Colon (tissue), 2 donors: ENCODE measurements around the gene WNK1.
"Not testable (repeated sequence)": the region's sequence is repeated elsewhere in the genome, so short reads cannot be mapped to it uniquely, and the experiment has no call there.

ENCODE experiments used
- FAIRE-seq: peaks from 2 replicates; lab custom pipeline; 2012; peaks lifted over from hg19 to GRCh38; lab: Jason Lieb, UNC
- donor health status: control.
- donor health status: control.

Gene WNK1

DNA sequence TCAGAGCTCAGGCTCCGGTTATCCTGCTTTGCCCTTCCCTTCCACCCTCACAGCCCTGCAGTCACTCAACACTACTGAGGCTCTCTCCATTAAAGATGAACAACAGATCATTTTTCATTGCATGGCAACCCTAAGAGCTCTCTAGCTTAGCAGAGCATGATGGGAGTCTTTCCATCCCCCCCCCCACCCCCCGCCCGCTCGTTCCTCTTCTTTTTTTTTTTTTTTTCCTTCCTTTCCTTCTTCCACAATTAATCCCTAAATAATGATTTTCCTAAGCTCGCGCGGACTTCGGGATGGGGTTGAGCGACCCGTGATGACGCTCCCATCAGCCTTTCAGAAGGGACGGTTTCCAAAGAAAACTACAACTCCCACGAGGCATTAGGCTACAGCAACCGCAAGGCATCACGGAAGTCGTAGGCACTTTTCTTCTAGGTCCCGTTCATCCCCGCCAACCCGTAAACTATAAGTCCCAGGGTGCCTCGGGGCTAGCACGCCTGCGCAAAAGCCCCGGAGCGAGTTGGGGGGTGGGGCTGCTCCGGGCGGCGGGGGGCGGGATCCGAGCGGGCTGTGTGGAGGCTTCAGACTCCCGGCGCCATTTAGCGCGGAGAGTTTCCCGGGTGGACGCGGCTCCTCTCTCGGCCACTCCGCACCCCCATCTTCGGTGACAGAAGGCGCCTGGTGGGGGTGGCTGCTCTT lies at the start of gene WNK1:
TSS of gene WNK1 (plus strand) at position 581 of the 696 bp plus-strand sequence. CDS start 987 bp downstream, outside the sequence.
- no peak for FAIRE-seq

DNA sequence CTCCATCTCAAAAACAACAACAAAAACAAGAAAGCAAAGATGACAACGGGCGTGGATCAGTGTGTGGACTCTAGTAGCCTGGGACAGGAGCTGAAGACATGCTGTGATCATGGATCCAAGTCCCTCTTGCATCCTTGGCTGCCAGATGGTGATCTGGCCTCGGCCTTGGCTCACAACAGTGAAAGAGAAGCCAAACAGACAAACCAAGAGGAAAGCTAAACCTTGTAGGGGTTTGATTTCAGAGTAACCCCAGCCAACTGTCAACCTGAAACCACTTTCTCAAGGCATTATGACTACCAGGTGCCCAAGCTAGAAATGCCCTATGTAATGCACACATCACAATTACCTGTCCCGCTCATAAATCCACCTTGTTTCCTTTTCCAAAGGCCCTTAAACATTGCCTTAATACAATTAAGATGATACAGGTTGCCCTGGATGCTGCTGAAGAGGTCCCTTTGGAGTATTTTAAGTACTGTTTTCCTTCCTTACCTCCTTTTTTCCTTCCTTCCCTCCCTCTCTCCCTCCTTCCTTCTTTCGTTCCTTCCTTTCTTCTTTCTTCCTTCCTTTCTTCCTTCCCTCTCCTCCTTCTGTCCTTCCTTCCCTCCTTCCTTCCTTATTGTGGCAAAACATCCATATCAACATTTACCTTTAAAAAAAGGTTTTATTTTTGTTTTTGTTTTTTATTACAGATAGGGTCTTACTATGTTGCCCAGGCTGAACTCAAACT lies 47.7 kb upstream of the WNK1 start:
- FAIRE-seq, result no peak

DNA sequence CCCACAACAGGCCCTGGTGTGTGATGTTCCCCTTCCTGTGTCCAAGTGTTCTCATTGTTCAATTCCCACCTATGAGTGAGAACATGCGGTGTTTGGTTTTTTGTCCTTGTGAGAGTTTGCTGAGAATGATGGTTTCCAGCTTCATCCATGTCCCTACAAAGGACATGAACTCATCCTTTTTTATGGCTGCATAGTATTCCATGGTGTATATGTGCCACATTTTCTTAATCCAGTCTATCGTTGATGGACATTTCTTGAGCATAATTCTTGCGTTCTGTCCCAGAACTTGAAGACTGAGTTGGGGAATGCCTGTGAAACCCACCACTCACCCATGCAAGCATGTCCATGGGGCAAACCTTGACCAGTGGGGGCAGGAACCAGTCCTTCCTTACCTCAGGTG lies 44.3 kb upstream of the WNK1 start:
- not testable (repeated sequence) for FAIRE-seq

DNA sequence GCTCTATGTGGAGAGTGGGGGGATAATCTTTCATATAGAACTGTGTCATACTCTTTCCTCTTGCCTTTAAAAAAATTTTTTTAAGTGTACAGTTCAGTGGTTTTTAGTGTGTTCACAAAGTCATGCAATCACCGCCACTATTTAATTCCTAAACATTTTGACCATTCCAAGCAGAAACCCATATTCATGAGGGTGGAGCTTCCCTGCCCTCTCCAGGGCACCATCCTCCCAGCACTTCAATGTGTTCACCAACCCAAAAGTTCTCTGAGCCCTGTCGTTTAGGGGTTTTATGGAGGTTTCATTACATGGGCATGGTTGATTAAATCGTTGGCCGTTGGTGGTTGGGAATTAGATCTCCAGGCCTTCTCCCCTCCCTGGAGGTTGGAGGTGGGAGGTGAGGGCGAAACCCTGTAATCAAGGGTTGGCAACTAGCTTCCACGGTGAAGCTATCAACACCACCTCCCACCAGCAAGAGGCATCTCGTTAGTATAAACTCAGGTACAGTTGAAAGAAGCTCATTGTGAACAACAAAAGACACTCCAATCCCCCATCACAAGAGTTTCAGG lies 42.8 kb upstream of the WNK1 start:
- FAIRE-seq, result no peak

DNA sequence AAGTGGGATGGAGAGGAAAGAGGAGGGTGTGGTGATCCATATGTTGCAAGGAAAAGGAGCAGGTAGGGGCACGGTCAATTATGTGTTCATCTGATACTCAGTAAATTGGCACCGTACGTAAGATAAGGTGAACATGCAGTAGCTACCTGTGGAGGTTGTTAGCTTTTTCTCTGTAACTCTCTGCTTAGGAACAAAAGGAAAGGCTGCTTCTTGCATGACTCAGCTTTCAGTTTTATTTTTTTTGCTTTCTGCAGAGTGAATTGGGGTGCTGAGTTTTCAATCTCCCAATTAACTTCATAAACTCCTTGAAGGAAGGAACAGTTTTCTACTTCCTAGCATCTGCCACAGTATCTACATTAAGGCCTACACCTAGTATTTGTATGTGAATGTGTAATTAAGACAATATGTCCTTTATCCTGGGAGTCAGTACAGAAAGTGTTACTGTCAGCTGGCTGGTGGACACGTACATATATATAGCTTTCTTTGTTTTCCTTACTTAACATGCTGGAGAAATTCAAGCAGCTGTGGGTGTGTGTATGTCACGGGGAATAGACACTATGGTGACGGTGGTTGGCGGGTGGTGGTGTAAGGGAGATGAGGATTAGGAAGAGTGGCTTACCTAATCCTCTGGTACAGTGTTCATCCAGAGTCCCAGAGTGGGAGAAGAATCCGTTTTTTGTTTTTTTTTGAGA lies 40.1 kb upstream of the WNK1 start:
- no peak for FAIRE-seq

DNA sequence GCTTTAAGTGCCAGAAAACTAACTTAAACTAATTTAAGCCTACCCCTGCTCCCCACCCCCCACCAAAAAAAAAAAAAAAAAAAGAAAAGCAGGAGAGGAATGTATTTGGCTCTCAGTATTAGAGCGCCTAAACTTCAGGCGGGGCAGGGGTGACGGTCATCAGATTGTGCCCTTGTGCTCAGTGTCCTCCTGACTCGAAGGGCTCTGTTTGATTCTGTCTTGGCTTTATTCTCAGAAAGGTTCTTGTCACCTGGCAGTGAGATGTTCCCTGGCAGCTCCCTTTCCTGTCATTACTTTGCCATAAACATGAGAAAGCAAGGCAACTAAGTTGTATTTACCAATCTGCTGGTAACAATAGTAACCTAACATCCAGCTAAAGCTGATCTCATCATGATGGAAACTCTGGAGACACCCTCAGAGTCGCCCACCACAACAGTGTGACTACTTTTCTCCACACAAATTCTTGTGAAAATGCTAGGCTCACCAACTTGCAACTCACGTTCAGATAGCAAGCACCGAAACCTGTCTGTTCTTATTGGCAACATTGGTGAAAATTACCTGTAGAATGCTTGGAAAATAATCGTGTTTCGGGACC lies 39.0 kb upstream of the WNK1 start:
- no peak for FAIRE-seq

DNA sequence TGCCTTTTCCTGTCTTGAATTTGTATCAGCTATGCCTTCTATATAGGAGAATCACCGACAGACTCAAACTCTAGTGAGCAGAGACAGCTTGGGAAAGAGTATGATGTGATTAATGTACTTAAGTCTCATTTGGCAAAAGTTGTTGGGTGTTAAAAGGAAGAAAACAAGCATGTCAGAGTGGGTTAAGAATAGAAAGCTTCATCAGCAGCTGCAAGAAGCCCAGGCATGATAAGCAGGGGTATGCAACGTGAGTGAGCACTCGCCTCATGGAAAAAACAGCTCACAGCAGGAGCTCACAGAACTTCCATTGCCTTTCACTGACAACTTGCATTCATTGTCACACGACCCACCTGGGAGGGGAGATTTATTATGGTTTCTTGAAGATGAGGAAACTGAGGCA lies 35.9 kb upstream of the WNK1 start:
- no peak for FAIRE-seq

DNA sequence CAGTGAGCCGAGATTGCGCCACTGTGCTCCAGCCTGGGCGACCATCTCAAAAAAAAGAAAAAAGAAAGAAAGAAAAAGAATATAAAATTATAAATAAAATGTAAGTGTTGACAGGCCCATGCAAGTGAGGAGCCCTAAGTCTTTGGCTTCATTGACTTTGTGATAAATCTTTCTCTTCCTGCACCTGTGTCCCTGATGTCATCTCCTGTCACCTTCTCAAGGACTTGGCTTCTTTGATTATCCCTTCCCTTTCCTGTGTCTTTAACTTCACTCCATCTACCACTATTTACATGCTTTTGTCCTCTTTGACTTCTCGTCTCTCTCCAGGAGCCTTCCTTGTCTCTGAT lies 33.6 kb upstream of the WNK1 start:
- no peak for FAIRE-seq

DNA sequence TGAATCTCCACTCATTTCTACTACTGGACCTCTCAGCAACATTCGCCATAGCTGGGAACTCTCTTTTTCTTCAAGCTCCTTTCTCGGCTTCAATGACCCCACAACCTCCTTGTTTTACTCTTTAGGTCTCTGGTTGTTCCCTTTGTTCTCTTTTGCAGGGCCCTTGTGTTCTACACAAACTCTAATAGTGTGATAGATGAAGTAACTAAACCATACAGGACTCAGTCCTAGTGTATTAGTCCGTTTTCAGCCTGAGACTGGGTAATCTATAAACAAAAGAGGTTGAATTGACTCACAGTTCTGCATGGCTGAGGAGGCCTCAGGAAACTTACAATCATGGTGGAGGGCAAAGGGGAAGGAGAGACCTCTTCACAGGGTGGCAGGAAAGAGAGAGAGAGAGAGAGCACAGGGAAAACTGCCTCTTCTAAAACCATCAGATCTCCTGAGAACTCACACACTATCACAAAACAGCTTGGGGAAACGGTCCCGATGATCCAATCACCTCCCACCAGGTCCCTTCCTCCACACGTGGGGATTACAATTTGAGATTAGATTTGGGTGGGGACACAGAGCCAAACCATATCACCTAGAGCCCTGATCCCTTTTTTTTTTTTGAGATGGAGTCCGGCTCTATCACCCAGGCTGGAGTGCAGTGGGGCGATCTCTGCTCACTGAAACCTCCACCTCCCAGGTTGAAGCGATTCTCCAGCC lies 32.0 kb upstream of the WNK1 start:
- no peak for FAIRE-seq

DNA sequence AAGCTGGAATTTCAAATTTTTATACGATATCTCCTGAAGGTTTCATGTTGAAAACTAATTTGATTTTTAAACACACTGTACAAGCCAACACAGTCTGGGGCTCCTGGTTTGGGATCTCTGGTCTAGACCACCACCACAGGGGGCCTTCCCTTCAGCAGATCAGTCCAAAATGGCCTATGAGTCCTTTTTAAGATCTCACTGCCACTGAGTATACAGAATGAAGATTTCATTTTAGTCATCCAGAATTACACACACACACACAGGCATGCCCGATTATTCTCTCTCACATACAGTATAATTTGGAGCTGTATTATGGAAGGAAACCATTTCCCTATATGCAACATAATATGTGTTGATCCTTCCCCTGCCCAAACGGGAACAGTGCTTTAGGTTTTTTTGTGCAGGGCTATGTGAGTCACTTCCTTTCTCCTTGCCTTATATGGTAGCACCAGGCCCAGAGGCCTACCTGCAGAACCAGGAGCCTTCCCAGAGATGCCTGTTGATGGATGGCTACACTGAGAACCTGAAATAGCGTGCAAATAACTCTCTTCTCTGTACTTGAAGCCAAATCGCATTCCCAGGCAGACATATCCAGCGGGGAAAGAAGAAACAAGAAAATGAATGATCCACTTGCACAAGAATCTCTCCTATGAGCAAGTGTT lies 28.1 kb upstream of the WNK1 start:
- FAIRE-seq, result no peak

DNA sequence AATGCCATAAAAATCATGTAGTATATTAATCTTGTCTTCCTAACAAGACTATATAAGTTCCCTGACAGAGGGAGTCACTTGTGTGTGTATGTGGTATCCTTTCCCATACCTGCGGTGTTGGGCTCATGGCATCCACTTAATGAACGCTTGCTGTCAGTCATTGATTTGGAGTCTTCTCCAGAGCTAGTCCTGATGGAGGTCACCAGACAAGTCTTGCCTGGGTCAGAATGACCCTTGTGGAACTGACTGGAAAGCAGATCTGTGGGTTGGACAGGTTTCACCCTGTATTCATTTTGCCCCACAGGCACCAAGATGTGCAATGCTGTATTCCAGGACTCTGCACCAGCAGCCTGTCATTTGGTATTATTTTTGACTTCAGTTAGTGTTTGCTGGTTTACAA lies 27.3 kb upstream of the WNK1 start:
- no peak for FAIRE-seq

DNA sequence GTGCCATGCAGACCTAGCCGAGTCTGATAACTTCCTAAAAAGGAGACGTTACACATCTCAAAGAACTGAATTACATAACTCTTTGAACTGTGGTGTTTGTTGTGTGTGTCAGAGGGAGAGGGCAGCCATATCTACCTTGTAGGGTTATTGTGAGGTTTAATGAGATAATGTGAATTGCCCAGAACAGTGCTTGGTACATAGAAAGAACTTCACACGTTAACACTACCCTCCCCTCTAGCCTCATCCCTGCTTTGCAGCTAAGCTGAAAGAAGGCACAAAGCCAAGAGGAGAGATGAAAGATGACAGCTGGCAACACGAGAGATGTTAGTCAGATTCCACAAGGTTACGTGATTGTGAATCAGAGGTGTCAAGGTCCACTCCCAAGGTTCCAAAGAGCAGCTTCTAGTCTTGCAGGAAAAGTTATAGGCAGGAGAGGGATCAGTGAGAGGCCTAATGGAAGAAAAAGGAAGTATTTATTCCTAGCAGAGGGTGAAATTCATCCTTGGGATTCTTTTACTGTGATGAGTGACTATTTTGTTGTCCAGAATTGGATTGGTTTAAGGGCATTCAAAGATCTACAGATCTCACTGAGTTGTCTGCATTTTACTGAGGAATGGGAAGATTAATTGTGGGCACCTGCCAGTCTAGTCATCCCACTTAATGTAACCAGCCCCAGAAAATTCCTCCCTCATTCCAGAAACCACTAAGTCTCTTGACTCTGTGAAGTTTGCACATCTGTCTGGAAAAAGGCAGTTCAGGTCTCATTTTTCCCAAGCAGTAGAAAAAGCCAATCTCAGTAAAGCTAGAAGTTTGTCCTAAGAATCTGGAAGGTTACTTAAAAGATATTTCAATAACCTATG lies 25.9 kb upstream of the WNK1 start:
- FAIRE-seq, result no peak

DNA sequence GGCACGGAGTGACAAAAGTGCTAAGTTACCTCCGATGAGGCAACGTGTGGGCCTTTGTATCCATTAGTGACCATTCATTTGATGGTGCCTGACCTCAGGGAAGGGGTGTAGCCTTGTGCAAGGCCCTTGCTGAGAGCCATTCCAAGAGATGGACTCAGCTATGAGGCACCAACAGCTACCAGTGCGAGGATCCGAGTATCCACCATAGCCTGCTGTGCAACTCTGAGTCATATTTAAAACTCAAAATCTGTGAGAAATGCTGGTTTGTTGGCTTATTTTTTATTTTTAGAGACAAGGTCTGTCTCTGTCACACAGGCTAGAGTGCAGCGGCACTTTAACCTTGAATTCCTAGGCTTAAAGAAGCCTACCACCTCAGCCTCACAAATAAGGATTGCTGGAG lies 25.1 kb upstream of the WNK1 start:
- no peak for FAIRE-seq

DNA sequence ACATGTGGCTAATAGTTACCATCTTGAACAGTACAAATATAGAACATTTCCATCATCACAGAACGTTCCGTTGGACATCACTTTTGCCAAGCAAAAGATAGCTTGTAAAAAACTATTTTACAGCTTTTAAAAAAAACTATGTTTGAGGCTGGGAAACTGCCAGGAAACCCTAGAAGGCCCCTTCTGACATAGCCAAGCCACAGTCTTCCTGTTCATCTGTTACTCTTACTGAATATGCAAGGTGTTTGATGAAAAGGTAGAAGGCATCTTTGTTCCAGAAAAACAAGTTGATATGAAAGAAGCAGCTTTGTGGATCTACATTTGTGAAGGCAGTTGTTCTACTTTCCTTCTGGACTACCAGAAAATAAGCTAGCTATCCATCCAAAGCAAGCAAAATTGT lies 23.6 kb upstream of the WNK1 start:
- FAIRE-seq, result no peak

DNA sequence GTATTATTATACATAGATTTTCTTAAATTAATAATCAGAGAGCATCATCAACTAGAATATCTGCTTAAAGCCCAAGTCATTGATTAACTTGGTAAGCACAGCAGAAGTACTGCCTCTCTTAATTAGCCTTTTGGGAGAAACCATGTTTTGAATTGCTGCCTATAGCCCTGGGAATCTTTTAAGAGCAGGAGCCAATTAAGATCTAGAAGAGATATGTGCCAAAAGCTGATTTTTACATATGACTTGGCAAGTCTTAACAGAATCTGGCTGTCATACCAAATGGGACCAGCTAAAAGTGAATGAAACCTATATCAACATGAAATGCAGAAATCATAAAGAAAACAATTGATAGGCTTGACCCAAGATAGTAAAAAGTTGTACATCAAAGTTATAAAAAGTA lies 23.2 kb upstream of the WNK1 start:
- FAIRE-seq, result no peak

DNA sequence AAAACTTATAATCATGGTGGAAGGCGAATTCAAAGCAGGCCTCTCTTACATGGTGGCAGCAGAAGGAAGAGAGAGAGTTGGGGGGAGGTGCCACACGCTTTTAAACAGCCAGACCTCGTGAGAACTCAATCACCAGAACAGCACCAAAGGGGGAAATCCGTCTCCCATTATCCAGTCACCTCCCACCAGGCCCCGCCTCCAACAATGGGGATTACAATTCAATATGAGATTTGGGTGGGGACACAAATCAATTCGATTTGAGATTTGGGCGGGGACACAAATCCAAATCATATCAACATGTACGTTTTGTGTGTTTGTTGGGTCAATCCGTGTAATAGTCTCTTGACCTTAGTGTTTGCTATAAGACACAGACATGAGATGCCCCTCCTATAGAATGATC lies 21.8 kb upstream of the WNK1 start:
- FAIRE-seq, result no peak

DNA sequence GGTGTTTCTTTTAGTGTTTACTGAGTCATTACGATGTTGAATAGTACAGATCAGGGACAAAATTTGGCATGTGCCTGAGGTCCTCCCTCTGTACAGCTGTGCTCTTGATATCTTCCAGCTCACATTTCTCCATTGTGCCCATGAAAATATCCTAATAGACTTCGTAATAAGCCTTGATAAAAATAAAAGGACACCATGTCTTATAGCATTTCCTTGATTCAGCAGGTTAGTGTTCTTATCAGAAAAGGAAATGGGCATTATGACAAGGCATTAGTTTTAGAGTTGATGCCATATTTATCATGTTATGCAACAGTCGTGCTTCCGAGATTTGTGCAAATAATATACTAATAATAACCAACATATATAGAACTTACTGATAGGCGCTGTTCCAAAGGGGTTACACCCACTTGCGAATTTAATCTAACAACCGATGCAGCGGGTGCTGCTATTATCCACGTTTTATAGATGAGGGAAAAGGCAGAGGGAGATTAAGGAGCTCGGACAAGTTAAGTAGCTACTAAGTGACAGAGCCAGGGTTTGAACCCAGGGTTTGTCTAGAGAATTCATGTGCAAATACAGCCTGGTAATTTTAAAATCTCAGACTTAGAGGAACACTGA lies 15.1 kb upstream of the WNK1 start:
- no peak for FAIRE-seq

DNA sequence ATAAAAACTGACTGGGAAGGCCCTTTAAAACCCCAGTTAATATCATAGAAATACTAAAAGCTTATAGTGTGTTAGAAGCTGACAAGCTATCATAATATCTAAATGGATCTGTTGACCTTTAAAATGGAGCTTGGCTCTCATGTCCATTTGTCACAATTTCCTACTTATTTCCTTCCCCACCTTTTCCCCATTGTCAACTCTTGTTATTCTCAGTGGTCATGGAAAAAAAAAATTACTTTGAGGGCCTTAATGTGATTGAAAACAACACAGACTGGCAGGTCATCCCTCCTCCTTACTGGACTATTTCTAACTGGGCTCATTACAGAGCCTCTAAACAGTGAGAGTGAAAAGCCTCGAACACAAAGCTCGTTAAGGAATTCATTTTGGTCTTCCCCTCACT lies 13.7 kb upstream of the WNK1 start:
- FAIRE-seq, result no peak

DNA sequence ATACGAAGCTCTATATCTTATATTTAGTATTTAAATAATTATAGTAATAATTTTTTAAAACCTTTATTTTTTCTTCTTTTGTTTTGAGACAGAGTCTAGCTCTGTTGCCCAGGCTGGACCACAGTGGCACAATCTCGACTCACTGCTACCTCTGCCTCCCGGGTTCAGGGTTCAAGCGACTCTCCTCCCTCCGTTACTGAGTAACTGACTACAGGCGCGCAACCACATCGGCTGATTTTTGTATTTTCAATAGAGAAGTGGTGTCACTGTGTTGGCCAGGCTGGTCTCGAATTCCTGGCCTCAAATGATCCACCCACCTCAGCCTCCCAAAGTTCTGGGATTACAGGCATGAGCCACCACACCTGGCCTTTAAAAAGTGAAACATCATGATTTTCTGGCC lies 13.0 kb upstream of the WNK1 start:
- FAIRE-seq, result no peak

DNA sequence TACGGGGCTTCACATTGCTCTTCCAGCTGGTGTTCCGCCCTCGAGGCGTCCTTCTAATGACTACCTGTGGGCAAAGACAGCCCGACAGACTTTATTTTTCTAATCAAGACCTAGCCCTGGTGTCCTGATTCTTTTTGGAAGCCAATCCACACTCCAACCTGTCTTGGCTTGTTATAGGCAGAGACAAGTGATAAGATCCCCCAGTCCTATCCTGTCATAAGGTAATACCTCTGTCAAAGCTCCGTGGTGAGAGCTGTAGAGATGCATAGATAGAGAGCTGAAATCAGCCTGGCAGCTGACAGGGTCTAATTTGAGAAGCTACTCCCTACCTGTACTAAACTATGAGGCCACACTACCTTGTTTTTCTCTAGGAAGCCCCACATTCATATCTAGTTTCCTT lies 11.5 kb upstream of the WNK1 start:
- FAIRE-seq, result no peak
